ENCODE measurements around the gene CEP104. TPM values are rescaled to one million over a fixed set of nuclear protein-coding genes. Genes with fewer than 3 reads are reported as not detected.

CEP104 gene
- total RNA-seq, 1 donor from 2014 or later, result 35.2 TPM

GRCh38 chr1:3773572-3774275 lies 83.3 kb downstream of the CEP104 start:
- ATAC-seq (no peak), DNase-seq (no peak)
- intact Hi-C loops (cut with micrococcal nuclease), result no loop called here

GRCh38 chr1:3772715-3773571 lies 84.1 kb downstream of the CEP104 start, which contains the start of gene SMIM1:
SMIM1 (plus strand) TSS chr1:3772749; CDS start chr1:3775374, 2,625 bp downstream.
- intact Hi-C loops (cut with micrococcal nuclease), result no loop called here
- ATAC-seq, result peak; percentile 1
- DNase-seq, result no peak

GRCh38 chr1:3772027-3772714 lies 84.8 kb downstream of the CEP104 start:
- peak; percentile 94 for DNase-seq
- peak; percentile 87 for ATAC-seq
- intact Hi-C loops (cut with micrococcal nuclease), result no loop called here

- ATAC-seq (peak; percentile 16), DNase-seq (no peak)
- intact Hi-C loops (cut with micrococcal nuclease), result no loop called here
Measured at GRCh38 chr1:3771108-3772026, 85.6 kb downstream of the CEP104 start.

GRCh38 chr1:3770047-3770765 lies 86.8 kb downstream of the CEP104 start:
- DNase-seq, result no peak
- no peak for ATAC-seq
- intact Hi-C loops (cut with micrococcal nuclease), result no loop called here

GRCh38 chr1:3768811-3769390 lies 88.1 kb downstream of the CEP104 start:
- ATAC-seq, result no peak
- no peak for DNase-seq
- intact Hi-C loops (cut with micrococcal nuclease), result no loop called here

- DNase-seq, result no peak
- ATAC-seq, result no peak
- intact Hi-C loops (cut with micrococcal nuclease), result no loop called here
Measured at GRCh38 chr1:3767328-3767925, 89.6 kb downstream of the CEP104 start.

- intact Hi-C loops (cut with micrococcal nuclease), result no loop called here
- ATAC-seq (no peak), DNase-seq (no peak)
Measured at GRCh38 chr1:3763351-3764125, 93.5 kb downstream of the CEP104 start.

GRCh38 chr1:3762873-3763228 lies 94.2 kb downstream of the CEP104 start:
- intact Hi-C loops (cut with micrococcal nuclease), result no loop called here
- no peak for DNase-seq
- no peak for ATAC-seq

- ATAC-seq (no peak), DNase-seq (no peak)
- intact Hi-C loops (cut with micrococcal nuclease), result no loop called here
Measured at GRCh38 chr1:3762151-3762872, 94.7 kb downstream of the CEP104 start.

Other genes starting within 250 kb of the CEP104 start
- 11.6 TPM for gene MEGF6, start 245.7 kb downstream of the CEP104 start, total RNA-seq
- gene TPRG1L, start 232.2 kb downstream of the CEP104 start, total RNA-seq, result 48.6 TPM
- gene WRAP73, start 207.1 kb downstream of the CEP104 start, total RNA-seq, result 12.5 TPM
- 0.05 TPM for gene TP73, start 204.7 kb downstream of the CEP104 start, total RNA-seq
- not detected for gene CCDC27, start 104.8 kb downstream of the CEP104 start, total RNA-seq
- gene SMIM1, start 84.5 kb downstream of the CEP104 start, total RNA-seq, result 15.3 TPM
- 57.5 TPM for gene LRRC47, start 60.7 kb downstream of the CEP104 start, total RNA-seq
- 3.7 TPM for gene DFFB, start 265 bp upstream of the CEP104 start, total RNA-seq
- 14.4 TPM for gene C1orf174, start 43.1 kb upstream of the CEP104 start, total RNA-seq